CD4-positive, alpha-beta T cell (primary cell): ENCODE results near the gene BOK. TPM values are rescaled to one million over a fixed set of nuclear protein-coding genes. Genes with fewer than 3 reads are reported as not detected.

Experiments used
- ATAC-seq: fragments of 200-7000 bp; cut with Tn5 transposase; one replicate; pipeline ENCODE4 v1.10.0; 2022; ENCODE audit warnings: mild to moderate bottlenecking; ENCODE audit not compliant: poor library complexity
- CTCF ChIA-PET: fragments of 350-600 bp; sonication (Branson Sonifier 250); formaldehyde crosslinking; loops from one replicate; lab custom pipeline; 2021; ENCODE audit warnings: antibody characterized with exemption, inconsistent platforms; lab: Charles Lee
- POLR2A ChIA-PET: fragments of 350-600 bp; sonication (Branson Sonifier 250); formaldehyde crosslinking; loops from one replicate; lab custom pipeline; 2021; ENCODE audit warnings: antibody characterized with exemption, inconsistent platforms; lab: Charles Lee
- DNase-seq, 14 experiments: peaks; one replicate each; pipeline ENCODE4 v3.0.0-alpha.2; 2013 to 2020; ENCODE audit warnings: mixed read lengths in 2 of 14
- H3K27ac ChIP-seq, 2 donors: one replicate each; pipeline versions ENCODE4 v1.5.1 to v1.7.0; 2013; ENCODE audit warnings: low read length in 2 of 2, low read depth in 1 of 2, mild to moderate bottlenecking in 1 of 2
- H3K27me3 ChIP-seq, 2 experiments: 1 replicate in 1 of 2; 2 replicates in 1 of 2; pipeline versions ENCODE4 v1.6.1 to v1.7.0; 2013; ENCODE audit warnings: low read length in 2 of 2, control low read depth in 1 of 2, mild to moderate bottlenecking in 1 of 2, moderate library complexity in 1 of 2; ENCODE audit not compliant: insufficient read depth in 2 of 2, control insufficient read depth in 1 of 2
- H3K36me3 ChIP-seq: one replicate; pipeline ENCODE4 v1.6.1; 2013; ENCODE audit warnings: low read length, control low read depth; ENCODE audit not compliant: insufficient read depth
- H3K4me1 ChIP-seq: one replicate; pipeline ENCODE4 v1.6.1; 2013; ENCODE audit warnings: low read length, control low read depth; ENCODE audit not compliant: insufficient read depth
- H3K4me3 ChIP-seq: one replicate; pipeline ENCODE4 v1.5.1; 2013; ENCODE audit warnings: mild to moderate bottlenecking, low read length, moderate library complexity
- H3K9me3 ChIP-seq, 2 experiments: 1 replicate in 1 of 2; 2 replicates in 1 of 2; pipeline versions ENCODE4 v1.6.1 to v1.7.0; 2013; ENCODE audit warnings: low read length in 2 of 2, mild to moderate bottlenecking in 2 of 2, control low read depth in 1 of 2, moderate library complexity in 1 of 2; ENCODE audit not compliant: control insufficient read depth in 1 of 2, insufficient read depth in 1 of 2
- H3K27ac Mint-ChIP-seq: one replicate; pipeline ENCODE4 v1.8.0; 2020; ENCODE audit warnings: mixed read lengths
- H3K27me3 Mint-ChIP-seq: one replicate; pipeline ENCODE4 v1.8.0; 2021; ENCODE audit warnings: mixed read lengths
- H3K36me3 Mint-ChIP-seq: one replicate; pipeline ENCODE4 v1.8.0; 2021; ENCODE audit warnings: low read depth, mixed read lengths
- H3K4me1 Mint-ChIP-seq: one replicate; pipeline ENCODE4 v1.8.0; 2021; ENCODE audit warnings: low read depth, mixed read lengths
- H3K4me3 Mint-ChIP-seq: one replicate; pipeline ENCODE4 v1.8.0; 2020; ENCODE audit warnings: mild to moderate bottlenecking, mixed read lengths
- H3K9me3 Mint-ChIP-seq: one replicate; pipeline ENCODE4 v1.8.0; 2020; ENCODE audit warnings: mixed read lengths
- CTCF ChIP-seq: fragments of 200-600 bp; IDR thresholded peaks from one replicate; pipeline ENCODE4 v1.8.0; 2022; ENCODE audit warnings: antibody characterized with exemption, mild to moderate bottlenecking
- intact Hi-C, 2 experiments: fragments of 100-400 bp; cut with DNase I in 1 of 2; cut with micrococcal nuclease in 1 of 2; formaldehyde crosslinking; loops; one replicate each; pipeline versions ENCODE4 v1.15.1 to v1.9.0; 2023 to 2025; cut with DNase I, micrococcal nuclease
- total RNA-seq, 174 experiments: library from RNA in 2 of 174; stranded (reverse) in 2 of 174; gene quantifications; one replicate each; pipeline ENCODE4 v1.2.3 and lab custom pipeline; 2021 to 2026

The BOK gene
- total RNA-seq, 2 experiments from 2014 or later = not detected

- intact Hi-C loops = no loop called here
- H3K4me3 ChIP-seq = no peak overlapping the region
- H3K27ac ChIP-seq = no peak overlapping the region
- Mint-ChIP-seq H3K27me3 (no peaks in the 10 kb centered on the region), H3K9me3 (peaks cover 6% of the 10 kb centered on the region), H3K36me3 (peaks cover 58% of the 10 kb centered on the region), H3K27ac (no peak overlapping the region), H3K4me1 (no peaks in the 10 kb centered on the region), H3K4me3 (no peak overlapping the region)
- ChIA-PET POLR2A (no interaction called here), CTCF (no interaction called here)
- peaks cover 13 to 21% of the 10 kb centered on the region in 2 experiments for H3K9me3 ChIP-seq
- H3K36me3 ChIP-seq = peaks cover 38% of the 10 kb centered on the region
- no peaks in the 10 kb centered on the region for H3K27me3 ChIP-seq
- TF ChIP-seq CTCF = no peak
- no peak for ATAC-seq
- no peaks in the 10 kb centered on the region for H3K4me1 ChIP-seq
- DNase-seq = no peak
Observed at GRCh38 chr2:241582328-241582727, 23.8 kb downstream of the BOK start.

GRCh38 chr2:241582806-241583205 lies 24.3 kb downstream of the BOK start:
- no peaks in the 10 kb centered on the region for H3K27me3 Mint-ChIP-seq
- H3K4me3 Mint-ChIP-seq = no peak overlapping the region
- POLR2A ChIA-PET = no interaction called here
- no peak for DNase-seq
- no peak for ATAC-seq
- H3K36me3 ChIP-seq = peaks cover 38% of the 10 kb centered on the region
- peaks cover 17 to 25% of the 10 kb centered on the region in 2 experiments for H3K9me3 ChIP-seq
- H3K36me3 Mint-ChIP-seq = peaks cover 54% of the 10 kb centered on the region
- CTCF ChIA-PET = no interaction called here
- no peak for TF ChIP-seq CTCF
- H3K27ac ChIP-seq = no peak overlapping the region
- no peaks in the 10 kb centered on the region for H3K4me1 Mint-ChIP-seq
- no peaks in the 10 kb centered on the region for H3K27me3 ChIP-seq
- peaks cover 6% of the 10 kb centered on the region for H3K9me3 Mint-ChIP-seq
- no peaks in the 10 kb centered on the region for H3K4me1 ChIP-seq
- H3K4me3 ChIP-seq = no peak overlapping the region
- intact Hi-C loops = no loop called here
- H3K27ac Mint-ChIP-seq = no peak overlapping the region

- peaks cover 38% of the 10 kb centered on the region for H3K36me3 ChIP-seq
- peaks cover 21 to 30% of the 10 kb centered on the region in 2 experiments for H3K9me3 ChIP-seq
- ATAC-seq = no peak
- peaks cover 6% of the 10 kb centered on the region for H3K9me3 Mint-ChIP-seq
- CTCF ChIA-PET = no interaction called here
- no peak overlapping the region for H3K4me3 ChIP-seq
- no peak for DNase-seq
- no peaks in the 10 kb centered on the region for H3K4me1 Mint-ChIP-seq
- POLR2A ChIA-PET = no interaction called here
- H3K27me3 ChIP-seq = no peaks in the 10 kb centered on the region
- no peaks in the 10 kb centered on the region for H3K4me1 ChIP-seq
- intact Hi-C loops = no loop called here
- no peak overlapping the region for H3K4me3 Mint-ChIP-seq
- no peak overlapping the region for H3K27ac Mint-ChIP-seq
- no peak for TF ChIP-seq CTCF
- H3K36me3 Mint-ChIP-seq = peaks cover 46% of the 10 kb centered on the region
- no peaks in the 10 kb centered on the region for H3K27me3 Mint-ChIP-seq
- H3K27ac ChIP-seq = no peak overlapping the region
Observed at GRCh38 chr2:241584436-241584835, 25.9 kb downstream of the BOK start.
